HEK293T (cell line): ENCODE data around the gene PCDHGA6.
A peak's percentile ranks its signal among the peaks of the same experiment; 100 is the strongest.

Experiments used
- CTCF ChIA-PET: fragments of 350-600 bp; formaldehyde crosslinking; extraction: SDS; loops from one replicate; lab custom pipeline; 2021; ENCODE audit warnings: antibody characterized with exemption, inconsistent platforms; lab: Yijun Ruan, JAX
- POLR2A ChIA-PET: fragments of 350-600 bp; formaldehyde crosslinking; extraction: SDS; loops from one replicate; lab custom pipeline; 2020; ENCODE audit warnings: antibody characterized with exemption, inconsistent platforms; lab: Yijun Ruan, JAX
- DNase-seq: peaks from one replicate; pipeline ENCODE4 v3.0.0; 2012; ENCODE audit warnings: mixed read lengths; ENCODE audit errors: extremely low spot score
- ARNT ChIP-seq: fragments of 450-650 bp; IDR thresholded peaks from 2 replicates; pipeline ENCODE4 v1.6.1; 2017; ENCODE audit warnings: mild to moderate bottlenecking
- BHLHE40 ChIP-seq: fragments of 450-650 bp; IDR thresholded peaks from 2 replicates; pipeline ENCODE4 v1.6.1; 2016; ENCODE audit warnings: mild to moderate bottlenecking, moderate library complexity, borderline replicate concordance
- CTBP1 ChIP-seq: fragments of 450-650 bp; IDR thresholded peaks from 2 replicates; pipeline ENCODE4 v1.6.1; 2016; ENCODE audit warnings: borderline replicate concordance
- ELF4 ChIP-seq: fragments of 450-650 bp; IDR thresholded peaks from 2 replicates; pipeline ENCODE4 v1.6.1; 2017; ENCODE audit warnings: antibody characterized with exemption
- FOXA1 ChIP-seq: fragments of 450-650 bp; IDR thresholded peaks from 2 replicates; pipeline ENCODE4 v1.6.1; 2016; ENCODE audit warnings: mild to moderate bottlenecking
- FOXK2 ChIP-seq: fragments of 450-650 bp; IDR thresholded peaks from 2 replicates; pipeline ENCODE4 v1.6.1; 2016; ENCODE audit warnings: mild to moderate bottlenecking
- FOXM1 ChIP-seq: fragments of 450-650 bp; IDR thresholded peaks from 2 replicates; pipeline ENCODE4 v1.6.1; 2017; ENCODE audit warnings: mild to moderate bottlenecking, borderline replicate concordance
- HDGF ChIP-seq: fragments of 450-650 bp; IDR thresholded peaks from 2 replicates; pipeline ENCODE4 v1.6.1; 2017; ENCODE audit warnings: antibody characterized with exemption, borderline replicate concordance
- L3MBTL2 ChIP-seq: fragments of 450-650 bp; conservative IDR thresholded peaks from 2 replicates; pipeline ENCODE4 v1.6.1; 2016; ENCODE audit warnings: mild to moderate bottlenecking
- LEF1 ChIP-seq: fragments of 450-650 bp; IDR thresholded peaks from 2 replicates; pipeline ENCODE4 v1.6.1; 2017; ENCODE audit warnings: mild to moderate bottlenecking, borderline replicate concordance
- NFRKB ChIP-seq: fragments of 450-650 bp; IDR thresholded peaks from 2 replicates; pipeline ENCODE4 v1.6.1; 2016; ENCODE audit warnings: mild to moderate bottlenecking, moderate library complexity
- PKNOX1 ChIP-seq: fragments of 450-650 bp; IDR thresholded peaks from 2 replicates; pipeline ENCODE4 v1.6.1; 2016
- SP1 ChIP-seq: fragments of 450-650 bp; IDR thresholded peaks from 2 replicates; pipeline ENCODE4 v1.6.1; 2017
- SUZ12 ChIP-seq: fragments of 450-650 bp; IDR thresholded peaks from 2 replicates; pipeline ENCODE4 v1.6.1; 2016; ENCODE audit warnings: mild to moderate bottlenecking
- TARDBP ChIP-seq: fragments of 450-650 bp; IDR thresholded peaks from 2 replicates; pipeline ENCODE4 v1.6.1; 2016
- ZNF384 ChIP-seq: fragments of 450-650 bp; IDR thresholded peaks from 2 replicates; pipeline ENCODE4 v1.6.1; 2016

The PCDHGA6 gene

GRCh38 chr5:141420855-141421488 lies 47.3 kb downstream of the PCDHGA6 start, which contains the start of gene PCDHGA11:
TSS of gene PCDHGA11 (plus strand) at chr5:141421051. CDS start at chr5:141421228, 177 bp downstream.
- TF ChIP-seq L3MBTL2 = peak; percentile 39; the same call in 1 of the 2 replicates
- TF ChIP-seq NFRKB = no peak
- TF ChIP-seq HDGF = no peak
- peak; percentile 66 for DNase-seq
- CTCF ChIA-PET = interaction anchor here (0.6 to 2.6 kb wide), 24 partner anchors 8 to 483 kb away, joined by 3 to 18 read pairs (median 5); partner anchors contain the start of genes PCDHB14, PCDHGA10, PCDHGA12 and PCDHGA2
- POLR2A ChIA-PET = no interaction called here

GRCh38 chr5:141421489-141421855 lies 47.8 kb downstream of the PCDHGA6 start:
- no peak for DNase-seq
- POLR2A ChIA-PET = no interaction called here
- TF ChIP-seq CTBP1 (no peak), NFRKB (no peak), PKNOX1 (no peak), L3MBTL2 (no peak), SP1 (no peak), FOXK2 (no peak), FOXA1 (no peak), HDGF (no peak), ARNT (no peak), ELF4 (no peak), ZNF384 (no peak), BHLHE40 (no peak), TARDBP (no peak), LEF1 (no peak), FOXM1 (no peak), SUZ12 (no peak)
- CTCF ChIA-PET = interaction anchor here (0.6 to 2.6 kb wide), 23 partner anchors 9 to 483 kb away, joined by 3 to 18 read pairs (median 5); partner anchors contain the start of genes PCDHB14, PCDHGA10, PCDHGA12 and PCDHGA2

GRCh38 chr5:141422742-141423291 lies 49.1 kb downstream of the PCDHGA6 start:
- ChIA-PET CTCF (interaction anchor here (2.6 kb wide), 1 partner anchor 53 kb away, joined by 9 read pairs; the partner anchor contains the start of gene PCDHGC3), POLR2A (no interaction called here)
- no peak for DNase-seq
- TF ChIP-seq HDGF = no peak

GRCh38 chr5:141427783-141428426 lies 54.2 kb downstream of the PCDHGA6 start:
- POLR2A ChIA-PET = no interaction called here
- TF ChIP-seq FOXM1 (no peak), ZNF384 (no peak)
- DNase-seq = no peak
- CTCF ChIA-PET = no interaction called here
